Thoracic aorta (tissue), 2 donors: ENCODE results near the gene SCRN1. TPM values are rescaled to one million over a fixed set of nuclear protein-coding genes. Genes with fewer than 3 reads are reported as not detected.

ENCODE experiments used
- ATAC-seq: fragments of 150-250 bp; one replicate; pipeline ENCODE4 v1.8.0; 2017; ENCODE audit warnings: low read depth; ENCODE audit not compliant: insufficient number of reproducible peaks, low FRiP score
- DNase-seq: peaks from one replicate; pipeline ENCODE4 v3.0.0-alpha.2; 2020; ENCODE audit warnings: low spot score
- H3K27ac ChIP-seq, 2 donors: fragments of 200-600 bp; sonication (generic); 1 replicate in 1 of 2; 2 replicates in 1 of 2; pipeline ENCODE4 v1.5.1; 2016; ENCODE audit warnings: mild to moderate bottlenecking in 2 of 2, moderate library complexity in 2 of 2
- H3K27me3 ChIP-seq: fragments of 200-600 bp; sonication (generic); replicated peaks from 2 replicates; pipeline ENCODE4 v1.6.0; 2016; ENCODE audit warnings: mild to moderate bottlenecking; ENCODE audit not compliant: insufficient read depth
- H3K36me3 ChIP-seq: fragments of 200-600 bp; sonication (generic); one replicate; pipeline ENCODE4 v1.5.1; 2016
- H3K4me1 ChIP-seq, 2 donors: fragments of 200-600 bp; sonication (generic); 1 replicate in 1 of 2; 2 replicates in 1 of 2; pipeline versions ENCODE4 v1.5.1 to v1.6.0; 2016; ENCODE audit warnings: low read depth in 2 of 2, mild to moderate bottlenecking in 1 of 2; ENCODE audit not compliant: control insufficient read depth in 1 of 2
- H3K4me3 ChIP-seq: fragments of 200-600 bp; sonication (generic); 2 replicates; pipeline ENCODE4 v1.5.1; 2016; ENCODE audit warnings: mild to moderate bottlenecking
- H3K9me3 ChIP-seq: fragments of 200-600 bp; sonication (generic); 2 replicates; pipeline ENCODE4 v1.5.1; 2016
- CTCF ChIP-seq: fragments of 200-600 bp; sonication (generic); IDR thresholded peaks from one replicate; pipeline ENCODE4 v1.5.1; 2019; ENCODE audit warnings: antibody characterized with exemption
- total RNA-seq, 2 donors: library from RNA; depleted of rRNA; stranded (reverse); fragments of >200 nt; gene quantifications; one replicate each; pipeline versions ENCODE4 v1.1.0 to v1.2.3, GENCODE V29; 2016

The SCRN1 gene
- total RNA-seq, 2 donors from 2014 or later, result 58.1 to 75.3 TPM

- DNase-seq, result no peak
- Histone ChIP-seq H3K27me3 (no peaks in the 10 kb centered on the region), H3K9me3 (no peaks in the 10 kb centered on the region), H3K36me3 (no peaks in the 10 kb centered on the region), H3K4me3 (no peak overlapping the region), H3K4me1 (peaks cover 0 to 5% of the 10 kb centered on the region in 2 donors), H3K27ac (no peak overlapping the region)
- ATAC-seq, result no peak
- TF ChIP-seq CTCF, result no peak
These were observed 101.6 kb downstream of the SCRN1 start for GRCh38 chr7:29888006-29888405.

GRCh38 chr7:29886827-29887226 lies 102.8 kb downstream of the SCRN1 start:
- DNase-seq (no peak), ATAC-seq (no peak)
- Histone ChIP-seq H3K27ac (no peak overlapping the region), H3K4me3 (no peak overlapping the region), H3K27me3 (no peaks in the 10 kb centered on the region), H3K4me1 (peaks cover 0 to 5% of the 10 kb centered on the region in 2 donors), H3K36me3 (no peaks in the 10 kb centered on the region), H3K9me3 (no peaks in the 10 kb centered on the region)
- no peak for TF ChIP-seq CTCF

GRCh38 chr7:29885626-29886025 lies 104.0 kb downstream of the SCRN1 start:
- Histone ChIP-seq H3K9me3 (no peaks in the 10 kb centered on the region), H3K27me3 (no peaks in the 10 kb centered on the region), H3K27ac (no peak overlapping the region), H3K36me3 (no peaks in the 10 kb centered on the region), H3K4me3 (no peak overlapping the region), H3K4me1 (peaks cover 0 to 5% of the 10 kb centered on the region in 2 donors)
- no peak for ATAC-seq
- TF ChIP-seq CTCF, result no peak
- DNase-seq, result no peak

GRCh38 chr7:29884399-29885272 lies 105.0 kb downstream of the SCRN1 start:
- H3K27ac ChIP-seq, result no peak overlapping the region
- DNase-seq (no peak), ATAC-seq (no peak)
- no peaks in the 10 kb centered on the region for H3K36me3 ChIP-seq
- H3K9me3 ChIP-seq, result no peaks in the 10 kb centered on the region
- H3K27me3 ChIP-seq, result no peaks in the 10 kb centered on the region
- peak overlapping the region; percentile 58 for H3K4me3 ChIP-seq
- H3K4me1 ChIP-seq, result peaks cover 0 to 5% of the 10 kb centered on the region in 2 donors
- TF ChIP-seq CTCF, result no peak

GRCh38 chr7:29883462-29884398 lies 105.9 kb downstream of the SCRN1 start:
- peak overlapping the region; percentile 58 for H3K4me3 ChIP-seq
- H3K27ac ChIP-seq, result no peak overlapping the region
- DNase-seq, result no peak
- no peaks in the 10 kb centered on the region for H3K27me3 ChIP-seq
- TF ChIP-seq CTCF, result no peak
- no peaks in the 10 kb centered on the region for H3K36me3 ChIP-seq
- peaks cover 0 to 5% of the 10 kb centered on the region in 2 donors for H3K4me1 ChIP-seq
- H3K9me3 ChIP-seq, result no peaks in the 10 kb centered on the region
- no peak for ATAC-seq
